ENCODE data around the gene CHRM2. TPM values are rescaled to one million over a fixed set of nuclear protein-coding genes. Genes with fewer than 3 reads are reported as not detected.

The CHRM2 gene
- total RNA-seq, 2 donors from 2014 or later: not detected

DNA sequence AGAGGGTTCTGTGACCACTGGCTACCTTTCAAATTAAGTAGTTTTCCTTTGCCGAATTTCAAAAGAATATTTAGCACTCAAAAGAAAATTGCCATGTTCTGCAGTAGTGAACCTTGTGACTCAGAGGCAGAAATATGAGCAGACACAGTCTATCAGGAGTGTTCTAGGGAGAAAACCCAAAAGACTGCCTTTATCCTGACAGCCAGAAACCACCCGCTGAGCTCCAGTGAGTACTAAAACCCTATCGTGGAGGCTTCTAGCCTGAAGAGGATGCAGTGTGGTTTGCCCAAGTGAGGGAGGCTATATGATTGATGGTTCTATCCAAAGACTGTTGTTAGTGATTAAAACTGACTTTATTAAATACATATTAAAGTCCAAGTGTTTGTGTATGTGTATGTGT lies 21.9 kb downstream of the CHRM2 start:
- DNase-seq (ENCODE audit: low spot score): no peak
- intact Hi-C loops (cut with DNase I): loop anchor here in 1 of 2 donors (5.0 kb wide), 1 partner anchor 1852 kb away; no protein-coding TSS in a partner anchor

DNA sequence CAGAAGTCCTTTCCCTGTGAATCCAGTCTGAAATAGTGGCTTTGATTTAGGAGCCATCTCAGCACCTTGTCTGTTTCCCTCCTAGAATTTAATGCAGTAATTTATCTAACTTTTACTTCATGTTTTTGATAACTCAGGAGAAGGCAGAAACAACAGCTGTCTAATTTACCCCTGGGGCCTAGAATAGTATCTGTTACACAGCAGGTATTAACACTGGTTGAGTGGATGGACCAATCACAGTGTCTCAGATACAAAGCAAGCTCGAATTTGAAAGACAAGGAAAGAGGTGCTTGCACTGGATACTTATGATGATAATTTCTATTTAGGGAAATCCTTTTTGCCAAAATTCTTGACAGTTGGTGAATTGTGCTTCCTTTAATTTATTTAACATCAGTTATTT lies 23.4 kb downstream of the CHRM2 start:
- no peak for DNase-seq (ENCODE audit: low spot score)
- intact Hi-C loops (cut with DNase I): loop anchor here in 1 of 2 donors (5.0 kb wide), 1 partner anchor 1850 kb away; no protein-coding TSS in a partner anchor

DNA sequence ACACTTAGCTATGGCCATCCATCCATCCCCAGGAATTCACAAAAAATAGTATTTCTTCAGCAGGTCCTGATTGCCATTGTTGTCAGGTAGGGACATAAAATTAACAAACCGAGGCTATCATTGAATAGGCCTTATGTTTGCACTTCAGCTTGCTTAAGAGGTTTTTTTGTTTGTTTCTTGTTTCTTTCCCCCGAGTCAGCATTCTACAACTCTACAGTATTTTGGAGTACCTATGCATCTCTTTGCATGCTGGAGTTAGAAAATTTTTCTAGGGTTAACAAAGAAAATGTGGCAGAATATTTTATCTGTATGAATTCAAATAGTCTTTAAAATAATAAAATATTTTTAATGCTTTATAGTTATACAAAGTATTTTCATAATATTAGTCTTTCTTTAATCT lies 26.3 kb downstream of the CHRM2 start:
- DNase-seq (ENCODE audit: low spot score): no peak
- intact Hi-C loops (cut with DNase I): loop anchor here in 1 of 2 donors (5.0 kb wide), 1 partner anchor 1848 kb away; no protein-coding TSS in a partner anchor

DNA sequence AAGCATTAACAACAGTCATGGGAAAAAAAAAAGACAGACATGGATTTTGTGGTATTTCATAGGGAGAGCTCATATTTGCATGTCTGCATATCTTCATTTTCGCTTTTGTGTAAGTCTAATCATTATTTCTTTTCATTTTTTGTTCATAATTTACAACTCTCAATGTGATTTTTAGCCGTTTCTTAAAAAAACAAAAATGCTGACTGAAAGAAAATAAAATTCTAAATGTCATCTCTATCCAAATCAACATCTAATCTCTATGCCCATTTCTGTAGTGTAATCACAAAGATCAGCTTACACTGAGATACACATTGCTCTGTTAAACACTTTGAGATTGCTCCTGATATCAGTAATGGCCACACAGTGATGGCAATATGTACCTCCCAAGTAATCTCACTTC lies 29.2 kb downstream of the CHRM2 start:
- DNase-seq (ENCODE audit: low spot score): no peak
- intact Hi-C loops (cut with DNase I): no loop called here

DNA sequence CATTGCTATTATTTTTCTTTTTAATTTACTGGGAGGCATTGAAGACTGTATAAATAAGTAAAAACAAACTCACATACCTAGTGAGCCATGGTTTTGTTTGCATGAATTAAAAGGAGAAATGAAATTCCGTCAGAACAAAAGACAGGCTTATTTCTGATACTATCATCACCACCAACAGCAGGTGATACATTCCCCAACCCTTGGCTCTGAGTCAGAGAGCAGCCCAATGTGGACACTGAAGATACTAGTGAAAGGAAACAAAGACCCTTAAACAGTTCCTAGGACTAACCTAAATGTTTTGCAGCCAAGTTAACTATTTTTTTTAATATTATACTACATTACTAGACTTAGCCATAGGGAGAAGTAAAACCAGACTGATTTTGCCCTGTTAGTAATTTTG lies 31.6 kb downstream of the CHRM2 start:
- intact Hi-C loops (cut with DNase I): no loop called here
- no peak for DNase-seq (ENCODE audit: low spot score)

DNA sequence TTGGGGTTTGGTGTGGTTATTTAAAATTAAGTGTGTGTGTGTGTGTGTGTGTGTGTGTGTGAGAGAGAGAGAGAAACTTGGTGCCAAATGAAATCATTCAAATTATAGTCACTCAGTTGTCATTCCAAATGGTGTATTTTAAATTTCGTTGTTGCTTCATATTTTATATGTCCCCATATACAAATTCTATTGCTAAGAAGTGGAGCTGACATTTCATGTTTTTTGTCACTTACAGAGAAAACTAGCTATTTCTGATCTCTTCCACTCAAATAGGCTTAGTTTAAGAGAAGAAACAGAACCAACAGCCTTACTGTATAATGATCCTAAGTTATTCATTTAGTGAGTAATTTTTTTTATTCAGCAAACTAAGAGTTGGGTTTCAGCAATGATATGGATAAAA lies 42.3 kb downstream of the CHRM2 start:
- intact Hi-C loops (cut with DNase I): no loop called here
- no peak for DNase-seq (ENCODE audit: low spot score)

DNA sequence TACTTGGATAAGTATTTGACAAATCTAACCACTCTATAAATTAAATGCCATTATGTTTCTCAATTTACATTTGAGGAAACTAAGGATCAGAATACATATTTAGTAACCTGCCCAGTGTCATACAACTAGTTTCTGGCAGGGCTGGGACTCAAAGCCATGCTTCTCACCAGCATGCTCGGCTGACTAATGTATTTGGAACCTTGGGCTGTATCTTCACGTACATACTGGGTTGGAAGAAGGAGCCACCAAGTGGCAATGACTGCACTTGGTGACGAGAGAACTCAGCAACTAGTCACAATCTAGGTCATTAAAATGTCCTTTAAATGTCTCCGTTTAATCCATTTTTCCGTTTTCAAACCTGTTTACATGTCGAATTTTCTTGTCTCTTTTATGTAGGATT lies 42.9 kb downstream of the CHRM2 start:
- DNase-seq (ENCODE audit: low spot score): no peak
- intact Hi-C loops (cut with DNase I): no loop called here

DNA sequence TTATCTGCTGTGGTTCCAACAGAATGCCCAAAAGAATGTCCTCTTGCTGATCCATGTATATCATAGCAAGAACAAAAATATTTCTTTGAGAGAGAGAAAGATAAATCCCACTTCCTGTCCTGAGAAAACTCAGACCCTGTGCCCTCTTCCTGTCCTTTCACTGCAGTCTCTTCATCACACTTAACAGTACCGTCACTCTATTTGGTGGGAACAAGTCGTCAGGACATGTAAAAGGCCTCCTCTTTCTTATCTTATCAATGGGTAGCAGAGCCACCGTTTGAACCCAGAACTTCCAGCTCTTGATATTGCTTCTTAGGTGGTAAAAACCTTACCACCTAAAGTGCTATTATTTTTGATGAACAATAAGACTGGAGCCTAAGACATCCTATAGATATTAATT lies 43.9 kb downstream of the CHRM2 start:
- no peak for DNase-seq (ENCODE audit: low spot score)
- intact Hi-C loops (cut with DNase I): no loop called here

DNA sequence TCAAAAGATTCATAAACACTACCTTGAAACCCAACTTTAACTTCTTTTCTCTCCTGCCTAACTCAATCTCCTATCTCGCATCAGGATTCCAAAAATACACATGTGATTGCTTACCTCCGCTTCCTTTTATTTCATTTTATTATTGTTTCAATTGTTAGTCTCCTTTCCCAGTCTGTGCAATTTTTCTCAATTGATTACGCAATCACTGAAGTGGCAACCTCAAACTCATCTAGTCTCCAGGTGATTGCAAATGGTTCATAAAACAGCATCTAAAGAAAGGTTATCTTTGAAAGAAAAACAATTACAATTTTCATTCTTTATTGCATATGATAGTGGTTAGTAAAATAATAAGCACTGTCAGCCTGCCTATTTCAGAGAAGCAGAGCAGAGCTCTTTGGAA lies 45.6 kb downstream of the CHRM2 start:
- DNase-seq (ENCODE audit: low spot score): no peak
- intact Hi-C loops (cut with DNase I): no loop called here

DNA sequence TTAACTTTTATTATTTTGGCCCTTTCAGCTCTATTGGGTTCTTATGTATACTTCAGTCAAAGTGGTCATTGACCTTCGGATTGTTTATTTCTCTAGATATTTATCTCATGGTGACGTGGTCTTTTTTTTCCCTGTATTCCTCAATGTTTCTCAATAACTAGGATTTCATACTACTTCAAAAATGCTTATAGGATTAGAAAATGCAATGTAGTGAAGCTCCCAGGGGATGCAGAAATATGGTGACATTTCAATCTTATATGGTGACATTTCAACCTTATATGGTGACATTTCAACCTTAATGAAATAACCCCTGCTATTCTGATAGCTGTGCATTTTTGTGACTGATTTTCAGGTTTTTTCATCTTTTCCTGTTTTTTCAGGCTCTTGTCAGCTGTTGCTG lies 51.4 kb downstream of the CHRM2 start:
- no peak for DNase-seq (ENCODE audit: low spot score)
- intact Hi-C loops (cut with DNase I): loop anchor here in 1 of 2 donors (10.0 kb wide), 1 partner anchor 385 kb away; no protein-coding TSS in a partner anchor

DNA sequence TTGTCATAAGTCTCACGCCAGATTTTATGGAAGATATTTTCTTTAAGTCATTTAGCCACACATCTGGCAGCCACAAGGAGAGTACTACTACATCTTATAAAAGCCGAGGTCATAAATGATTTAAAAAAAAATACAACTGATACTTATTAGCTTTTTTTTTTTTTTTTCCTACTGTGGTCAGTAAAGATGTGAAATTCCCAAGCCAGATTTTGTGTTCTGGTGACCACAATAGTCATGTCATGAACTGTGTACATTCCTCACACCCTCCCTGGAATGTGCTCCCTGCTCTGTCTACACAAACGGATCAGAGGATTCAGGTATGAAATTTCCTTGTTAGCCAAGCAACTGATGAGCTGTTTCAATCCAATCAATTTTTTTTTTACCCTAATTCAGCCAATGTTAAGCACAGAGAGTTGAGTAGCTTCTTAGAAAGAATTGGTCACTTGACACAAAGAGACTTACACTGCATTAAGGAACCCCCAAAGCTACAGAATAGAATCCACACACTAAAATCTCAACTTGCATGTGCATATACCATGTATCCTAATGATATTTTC lies 54.7 kb downstream of the CHRM2 start:
- DNase-seq (ENCODE audit: low spot score): no peak
- intact Hi-C loops (cut with DNase I): loop anchor here in 1 of 2 donors (10.0 kb wide), 1 partner anchor 382 kb away; no protein-coding TSS in a partner anchor

DNA sequence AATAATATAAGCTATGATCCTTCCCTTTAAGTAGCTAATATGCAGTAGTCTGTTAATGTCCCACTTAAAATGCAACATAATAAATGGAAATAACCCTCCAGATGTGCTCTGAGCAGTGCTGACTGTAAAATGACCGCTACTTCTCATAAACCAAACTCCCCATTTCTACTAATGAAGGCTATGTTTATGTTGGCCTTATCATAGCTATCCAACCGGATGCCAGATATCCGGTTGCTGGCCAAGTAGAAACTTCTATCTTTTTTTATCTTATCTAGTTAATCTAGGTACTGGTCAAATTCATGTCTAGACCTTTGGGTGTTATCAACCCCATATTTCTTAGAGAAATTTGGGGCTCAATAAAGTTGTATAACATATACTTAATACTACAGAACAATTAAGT lies 56.6 kb downstream of the CHRM2 start:
- intact Hi-C loops (cut with DNase I): loop anchor here in 1 of 2 donors (10.0 kb wide), 1 partner anchor 380 kb away; no protein-coding TSS in a partner anchor
- DNase-seq (ENCODE audit: low spot score): no peak

DNA sequence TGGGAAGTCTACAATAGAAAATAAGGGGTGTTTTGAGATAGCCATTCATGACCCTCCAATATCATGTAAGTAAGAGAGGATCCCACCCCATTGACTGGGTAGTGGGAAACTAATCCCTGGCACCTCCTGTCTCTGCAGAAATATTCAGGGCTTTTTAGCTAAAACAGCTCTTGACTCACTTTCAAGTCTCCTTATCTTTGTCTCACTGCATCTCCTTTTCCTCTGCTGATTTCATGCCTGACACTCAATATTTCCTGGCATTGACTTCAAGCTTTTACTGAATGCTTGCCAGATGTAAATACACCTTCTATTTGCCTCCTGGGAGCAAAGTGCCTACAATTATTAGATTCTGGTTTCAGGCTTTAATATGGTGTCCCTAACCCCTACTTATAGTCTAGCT lies 57.1 kb downstream of the CHRM2 start:
- intact Hi-C loops (cut with DNase I): loop anchor here in 1 of 2 donors (10.0 kb wide), 1 partner anchor 379 kb away; no protein-coding TSS in a partner anchor
- no peak for DNase-seq (ENCODE audit: low spot score)

DNA sequence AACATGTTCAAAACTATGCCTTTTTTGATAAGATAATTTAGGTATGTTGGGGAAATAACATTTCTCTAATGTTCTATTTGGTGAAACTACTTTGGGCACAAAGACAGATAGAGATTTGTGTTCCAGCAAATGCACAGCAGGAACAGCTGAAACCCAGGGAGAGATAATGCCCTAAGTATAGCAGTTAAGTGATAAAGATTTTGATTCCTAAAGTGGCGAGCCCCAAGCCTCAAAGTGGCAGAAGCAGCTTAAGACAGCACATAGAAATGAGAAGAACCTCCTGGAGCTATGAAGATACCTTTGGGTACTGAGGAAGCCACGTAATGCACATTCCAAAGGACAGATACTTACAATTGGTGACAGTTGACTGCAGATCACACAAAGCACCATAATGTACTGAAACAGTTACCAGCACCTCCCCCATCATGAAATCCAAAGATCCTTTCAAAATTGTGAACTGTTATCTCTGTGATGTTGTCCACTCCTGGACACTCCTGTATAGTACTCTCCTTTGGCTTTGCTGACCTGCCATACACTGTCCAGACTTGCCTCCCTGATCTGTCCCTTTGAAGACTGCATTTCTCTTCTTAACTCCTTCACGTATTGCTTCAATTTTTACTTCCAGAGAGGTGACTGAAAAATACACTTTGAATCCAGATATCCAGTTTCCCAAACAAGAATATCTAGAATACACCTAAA lies 62.9 kb downstream of the CHRM2 start:
- intact Hi-C loops (cut with DNase I): no loop called here
- no peak for DNase-seq (ENCODE audit: low spot score)

DNA sequence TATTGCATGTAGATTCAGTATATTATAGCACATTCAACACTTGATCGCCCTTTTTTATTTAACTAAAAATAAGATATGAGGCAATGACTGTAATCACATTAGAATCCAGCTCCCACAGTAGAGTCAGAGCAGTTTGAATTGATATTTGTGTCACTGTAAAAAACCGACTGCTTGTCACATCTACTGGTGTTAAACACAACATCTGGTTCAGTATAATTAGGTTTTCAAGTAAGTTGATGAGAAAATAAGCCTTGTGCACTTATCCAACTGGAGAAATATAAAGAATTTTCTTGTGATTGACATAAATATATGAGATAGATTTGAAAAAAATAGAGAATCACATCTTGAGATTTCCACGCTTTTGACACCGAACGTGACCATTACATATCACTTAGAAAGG lies 69.0 kb downstream of the CHRM2 start:
- no peak for DNase-seq (ENCODE audit: low spot score)
- intact Hi-C loops (cut with DNase I): no loop called here

DNA sequence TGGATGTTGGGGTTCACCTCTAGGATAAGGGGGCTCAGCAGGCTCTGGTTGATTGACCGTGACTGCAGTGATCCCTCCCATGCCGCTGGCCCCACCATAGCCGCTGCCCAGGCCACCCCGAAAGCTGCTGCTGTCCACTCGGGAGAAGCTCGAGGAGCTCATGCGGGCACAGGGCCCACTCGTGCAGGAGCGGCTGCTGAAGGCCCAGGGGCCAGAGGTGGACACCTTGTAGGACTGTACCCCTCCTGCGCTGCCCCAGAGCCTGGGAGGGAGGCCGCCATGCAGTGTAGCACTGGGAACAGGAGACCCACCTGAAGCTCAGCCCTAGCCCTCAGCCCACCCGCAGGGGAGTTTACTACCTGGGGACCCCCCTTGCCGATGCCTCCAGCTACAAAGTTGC lies 70.0 kb downstream of the CHRM2 start:
- DNase-seq (ENCODE audit: low spot score): peak; percentile 75
- intact Hi-C loops (cut with DNase I): no loop called here

DNA sequence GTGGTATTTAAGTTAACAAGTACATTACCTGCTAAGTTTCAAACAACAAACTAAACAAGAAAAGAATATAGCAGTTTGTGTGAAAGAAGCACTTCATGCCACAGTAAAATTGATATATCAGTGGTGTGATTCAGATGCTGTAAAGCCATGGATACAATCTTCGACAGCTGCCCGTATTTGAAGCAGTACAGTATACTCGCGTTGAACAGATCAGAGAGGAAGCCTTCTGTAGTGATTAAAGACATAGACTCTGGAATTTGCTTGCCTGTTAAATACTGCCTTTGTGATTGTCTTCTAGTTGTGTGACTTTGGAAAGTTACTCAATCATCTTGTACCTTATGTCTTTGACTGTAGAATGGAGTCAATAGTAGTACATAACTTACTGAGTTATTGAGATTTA lies 71.7 kb downstream of the CHRM2 start:
- no peak for DNase-seq (ENCODE audit: low spot score)
- intact Hi-C loops (cut with DNase I): no loop called here

DNA sequence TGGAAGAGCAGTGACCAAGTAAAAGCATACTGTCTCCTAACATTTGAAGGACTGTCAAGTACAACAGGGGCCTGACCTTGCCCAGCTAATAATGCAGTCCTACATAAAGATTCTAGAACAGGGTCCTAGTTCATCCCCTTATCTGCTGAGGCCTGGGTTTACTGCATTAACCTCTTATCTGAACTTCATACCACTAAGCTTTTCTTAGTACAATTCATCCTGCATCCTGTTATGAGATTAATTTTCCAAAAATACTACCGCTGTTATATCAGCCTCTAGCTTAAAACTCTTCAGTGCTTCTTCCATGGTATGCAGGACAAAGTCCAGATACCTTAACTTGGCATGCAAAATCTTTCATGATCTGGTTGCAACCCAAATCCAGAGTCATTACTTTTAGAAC lies 72.5 kb downstream of the CHRM2 start:
- no peak for DNase-seq (ENCODE audit: low spot score)
- intact Hi-C loops (cut with DNase I): no loop called here

DNA sequence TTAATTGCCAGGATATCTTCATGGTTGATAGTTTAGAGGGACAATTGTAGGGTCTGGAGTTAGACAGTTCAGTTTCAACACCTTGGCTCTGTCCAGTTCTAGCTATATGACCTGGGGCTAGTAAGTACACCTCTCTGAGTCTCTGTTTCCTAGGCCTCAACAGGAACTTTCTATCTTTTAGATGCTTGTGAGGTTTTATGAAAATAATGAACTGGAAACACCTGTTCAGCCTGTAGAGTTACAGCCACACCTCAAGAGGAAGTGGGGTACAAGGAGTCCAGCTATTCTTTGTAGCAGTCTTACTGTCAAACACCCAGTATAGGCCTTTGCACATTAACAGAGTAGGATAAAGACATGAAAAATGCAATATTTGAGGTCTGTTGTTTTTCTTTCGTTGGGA lies 73.4 kb downstream of the CHRM2 start:
- DNase-seq (ENCODE audit: low spot score): no peak
- intact Hi-C loops (cut with DNase I): no loop called here

DNA sequence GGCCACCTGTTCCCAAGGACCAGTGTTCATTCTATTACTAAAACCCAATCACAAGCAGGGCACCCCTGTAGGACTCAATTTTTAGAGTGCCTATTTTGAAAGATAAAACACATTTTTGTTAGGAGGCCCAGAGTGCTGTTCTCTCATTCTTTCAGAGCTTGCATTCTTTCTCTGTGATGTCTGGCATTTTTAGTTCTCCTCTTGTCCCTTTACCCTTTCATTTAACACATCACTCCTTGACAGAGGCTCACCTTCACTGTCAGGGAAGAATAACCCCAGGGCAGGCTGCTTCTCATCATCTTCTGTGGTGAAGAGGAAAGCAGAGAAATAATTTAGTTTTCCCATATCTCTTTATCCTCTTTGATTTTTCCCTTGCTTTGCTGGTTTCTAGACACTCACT lies 73.9 kb downstream of the CHRM2 start:
- no peak for DNase-seq (ENCODE audit: low spot score)
- intact Hi-C loops (cut with DNase I): no loop called here

DNA sequence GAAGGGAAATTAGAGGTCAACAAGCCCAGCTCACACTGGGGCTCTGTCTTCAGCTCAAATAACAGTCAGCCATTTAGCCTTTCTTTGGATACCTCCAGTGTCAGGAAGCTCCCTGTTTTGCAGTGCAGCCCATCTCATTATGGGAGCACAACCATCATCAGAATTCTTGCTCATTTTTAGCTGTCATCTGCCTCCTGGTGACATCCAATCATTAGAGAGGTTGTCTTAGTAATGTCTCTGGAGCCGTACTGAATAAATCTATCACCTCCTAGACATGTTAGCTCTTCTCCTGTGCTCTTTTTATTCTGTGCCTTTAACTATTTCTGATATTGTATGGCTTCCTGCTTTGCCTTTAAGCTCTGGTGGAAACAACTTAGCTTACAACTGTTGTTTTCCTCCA lies 74.5 kb downstream of the CHRM2 start:
- intact Hi-C loops (cut with DNase I): no loop called here
- DNase-seq (ENCODE audit: low spot score): no peak
